Kidney glomerular epithelial cell (primary cell): ENCODE measurements around the gene EGR1.
"Not testable (repeated sequence)": the region's sequence is repeated elsewhere in the genome, so short reads cannot be mapped to it uniquely, and the experiment has no call there.

Source experiments
- DNase-seq: peaks from one replicate; lab custom pipeline; 2025; lab: John Stamatoyannopoulos, UW

Gene EGR1

GRCh38 chr5:138469540-138470321 lies 4.5 kb downstream of the EGR1 start:
- DNase-seq: peak; percentile 59

GRCh38 chr5:138470322-138471051 lies 5.2 kb downstream of the EGR1 start:
- peak; percentile 43 for DNase-seq

GRCh38 chr5:138471052-138471361 lies 5.7 kb downstream of the EGR1 start:
- no peak for DNase-seq

DNA sequence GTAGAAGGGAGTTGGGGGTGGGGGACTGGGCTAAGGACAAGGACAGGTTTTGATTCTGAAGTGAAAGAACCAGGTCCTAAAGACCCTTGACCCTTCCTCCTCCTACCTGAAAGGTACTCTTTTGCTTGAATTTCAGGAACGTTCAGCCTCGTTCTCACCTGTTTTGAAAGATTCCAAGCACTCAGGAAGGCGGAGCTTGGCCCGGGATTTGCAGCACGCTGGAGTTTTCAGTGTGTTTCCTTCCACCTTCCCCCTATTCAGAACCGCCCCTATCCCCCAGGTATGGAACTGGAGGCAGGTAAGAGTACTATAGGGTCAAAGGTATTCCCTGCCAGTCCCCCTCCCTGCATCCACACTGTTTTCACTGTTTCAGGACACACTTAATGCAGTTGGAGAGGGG lies 7.1 kb downstream of the EGR1 start:
- DNase-seq: no peak

GRCh38 chr5:138473151-138473550 lies 7.9 kb downstream of the EGR1 start:
- DNase-seq: not testable (repeated sequence)

GRCh38 chr5:138476918-138477317 lies 11.6 kb downstream of the EGR1 start:
- no peak for DNase-seq

- DNase-seq: no peak
Measured at GRCh38 chr5:138482638-138483037, 17.4 kb downstream of the EGR1 start.

DNA sequence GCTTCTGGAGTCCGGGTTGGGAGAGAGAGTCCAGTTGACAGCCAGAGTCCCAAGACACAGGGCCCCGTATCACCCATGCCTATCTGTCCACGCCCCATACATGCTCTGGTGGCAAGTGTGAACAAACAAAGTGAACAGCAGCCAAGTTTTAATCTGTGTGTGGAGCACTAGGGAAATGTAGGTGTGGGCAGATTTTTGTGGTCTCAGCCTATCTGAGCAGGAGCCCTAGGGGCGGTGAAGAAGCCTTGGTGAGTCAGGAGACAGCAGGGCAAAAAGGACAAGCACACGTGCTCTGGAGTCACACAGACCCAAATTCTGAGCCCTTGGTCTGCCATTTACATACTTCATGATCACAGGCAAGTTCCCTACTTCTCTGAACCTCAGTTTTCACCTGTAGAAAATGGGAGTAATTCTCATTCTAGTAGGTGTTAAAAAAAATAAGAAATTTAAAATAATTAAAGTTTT lies 23.2 kb downstream of the EGR1 start:
- no peak for DNase-seq

- no peak for DNase-seq
Measured at GRCh38 chr5:138489683-138490061, 24.4 kb downstream of the EGR1 start.

DNA sequence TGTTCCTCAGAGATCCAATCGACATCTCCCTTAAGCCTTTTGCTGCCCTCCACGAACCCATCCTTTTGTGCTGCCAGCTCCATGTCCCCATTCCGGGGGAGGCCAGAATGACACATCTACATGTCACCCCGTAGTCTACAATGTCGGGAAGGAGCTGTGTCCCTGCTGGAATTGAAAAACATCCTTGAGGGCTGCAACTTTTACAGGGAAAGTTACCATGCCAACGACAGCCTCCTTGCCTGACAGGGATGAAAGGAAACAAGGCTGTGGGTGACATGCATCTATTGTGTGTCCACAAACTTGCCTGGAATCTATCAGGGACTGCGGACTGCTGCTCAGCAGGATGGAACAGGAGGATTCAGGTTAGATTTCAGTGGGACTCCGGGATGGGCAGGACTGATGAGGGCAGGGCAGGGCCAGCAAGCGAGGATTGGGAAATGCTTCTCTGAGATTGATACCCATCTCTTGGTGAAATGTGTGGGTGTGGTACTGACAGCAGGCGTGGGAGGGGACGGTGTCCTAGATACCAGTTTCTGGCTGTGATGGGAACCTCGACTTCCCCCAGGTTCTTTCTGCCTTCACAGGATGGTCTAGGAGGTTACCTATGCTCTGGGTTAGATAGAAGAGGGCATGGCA lies 25.5 kb downstream of the EGR1 start:
- DNase-seq: no peak

DNA sequence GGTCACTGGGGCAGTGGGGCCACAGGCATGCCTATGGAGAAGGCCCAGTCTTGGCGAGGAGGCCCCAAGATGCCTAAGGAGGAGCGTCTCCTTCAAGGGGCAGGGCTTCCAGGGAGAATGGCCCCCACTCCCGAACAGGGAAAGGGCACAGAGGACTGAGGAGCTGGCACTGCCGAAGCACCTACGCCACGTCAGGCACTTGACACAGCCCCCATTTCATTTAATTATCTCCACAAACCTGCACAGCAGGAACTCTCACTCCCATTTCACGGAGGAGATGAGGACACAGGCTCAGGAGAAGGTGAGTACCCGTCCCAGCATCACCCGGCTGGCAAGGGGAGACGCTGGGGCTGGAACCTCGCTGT lies 26.0 kb downstream of the EGR1 start:
- no peak for DNase-seq

DNA sequence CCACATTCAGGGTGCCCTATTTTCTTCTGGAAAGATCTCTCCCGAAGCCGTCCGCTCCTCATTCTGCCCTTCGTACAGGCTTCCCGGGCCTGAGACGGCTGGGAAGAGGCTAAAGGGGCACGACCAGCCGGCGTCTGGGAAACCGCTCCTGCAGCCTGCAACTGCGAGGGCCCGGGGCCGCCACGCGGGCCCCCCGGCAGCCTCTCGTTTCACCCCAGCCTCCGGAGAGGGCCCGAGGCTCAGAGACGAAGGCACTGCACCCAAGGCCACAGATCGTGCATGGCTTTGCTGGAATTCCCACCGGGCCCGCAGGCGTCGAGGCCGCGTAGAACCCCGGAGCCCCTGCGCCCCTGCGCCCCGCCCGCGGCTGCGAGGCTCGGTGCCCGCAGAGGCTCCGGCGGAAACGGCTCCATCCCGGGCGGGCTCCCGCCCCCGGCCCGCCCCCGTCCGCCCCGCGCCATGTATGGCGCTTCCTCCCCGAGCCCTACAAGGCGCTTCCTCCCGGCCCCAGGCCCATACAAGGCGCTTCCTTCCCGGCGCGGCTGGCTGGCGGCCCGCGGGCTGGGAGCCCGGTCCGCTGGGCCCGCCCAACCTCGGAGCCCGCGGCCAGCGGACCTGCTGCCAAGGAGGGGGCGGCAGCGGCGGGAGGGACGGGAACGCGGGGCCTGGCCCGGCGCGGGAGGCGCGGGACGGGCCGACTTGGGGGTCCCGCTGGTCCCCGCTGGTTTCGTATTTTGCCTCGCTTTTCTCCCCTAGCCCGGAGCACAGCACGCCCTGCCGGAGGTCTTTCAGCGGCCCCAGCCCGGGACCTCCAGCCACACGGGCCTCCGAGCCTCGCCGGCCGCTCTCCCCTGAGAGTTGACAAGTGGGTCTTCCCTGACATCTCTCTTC lies 26.6 kb downstream of the EGR1 start:
- DNase-seq: peak; percentile 69

- DNase-seq: no peak
Measured at GRCh38 chr5:138492560-138493045, 27.3 kb downstream of the EGR1 start.

GRCh38 chr5:138495351-138495750 lies 30.1 kb downstream of the EGR1 start:
- no peak for DNase-seq

- no peak for DNase-seq
Measured at GRCh38 chr5:138498376-138498775, 33.1 kb downstream of the EGR1 start.

GRCh38 chr5:138502121-138502520 lies 36.8 kb downstream of the EGR1 start:
- no peak for DNase-seq

GRCh38 chr5:138502521-138502920 lies 37.2 kb downstream of the EGR1 start:
- DNase-seq: no peak

GRCh38 chr5:138503487-138504270 lies 38.4 kb downstream of the EGR1 start:
- DNase-seq: peak; percentile 57

GRCh38 chr5:138504799-138505198 lies 39.5 kb downstream of the EGR1 start:
- DNase-seq: no peak

- DNase-seq: no peak
Measured at GRCh38 chr5:138506370-138507306, 41.4 kb downstream of the EGR1 start.
